CD4-positive, alpha-beta memory T cell (primary cell): ENCODE measurements around the gene CEP131. TPM values are rescaled to one million over a fixed set of nuclear protein-coding genes. Genes with fewer than 3 reads are reported as not detected.

Experiments
- CTCF ChIA-PET: fragments of 350-600 bp; sonication (Branson Sonifier 250); formaldehyde crosslinking; loops from one replicate; lab custom pipeline; 2021; ENCODE audit warnings: inconsistent platforms; ENCODE audit not compliant: partially characterized antibody; lab: Charles Lee
- POLR2A ChIA-PET: fragments of 350-600 bp; sonication (Branson Sonifier 250); formaldehyde crosslinking; loops from one replicate; lab custom pipeline; 2021; ENCODE audit not compliant: partially characterized antibody; lab: Charles Lee
- DNase-seq, 5 donors: peaks; one replicate each; pipeline versions ENCODE4 v3.0.0 to v3.0.0-alpha.2; 2020 to 2022; ENCODE audit warnings: mixed read lengths in 1 of 5
- H3K27ac ChIP-seq: one replicate; pipeline ENCODE4 v1.7.0; 2013; ENCODE audit warnings: low read depth, low read length
- H3K27me3 ChIP-seq: 2 replicates; pipeline ENCODE4 v1.7.0; 2013; ENCODE audit warnings: mild to moderate bottlenecking, low read length, moderate library complexity; ENCODE audit not compliant: insufficient read depth
- H3K36me3 ChIP-seq: 2 replicates; pipeline ENCODE4 v1.7.0; 2013; ENCODE audit warnings: mild to moderate bottlenecking, low read length, moderate library complexity; ENCODE audit not compliant: insufficient read depth
- H3K4me1 ChIP-seq: 2 replicates; pipeline ENCODE4 v1.7.0; 2013; ENCODE audit warnings: mild to moderate bottlenecking, low read length, moderate library complexity; ENCODE audit not compliant: insufficient read depth
- H3K4me3 ChIP-seq, 2 donors: one replicate each; pipeline ENCODE4 v1.7.0; 2013; ENCODE audit warnings: low read length in 2 of 2, mild to moderate bottlenecking in 1 of 2
- H3K9me3 ChIP-seq, 2 donors: one replicate each; pipeline ENCODE4 v1.7.0; 2013; ENCODE audit warnings: low read length in 2 of 2, control low read depth in 1 of 2; ENCODE audit not compliant: control insufficient read depth in 1 of 2
- H3K27ac Mint-ChIP-seq, 7 donors: one replicate each; pipeline ENCODE4 v1.8.0; 2020 to 2021; ENCODE audit warnings: mixed read lengths in 7 of 7, mild to moderate bottlenecking in 6 of 7, inconsistent platforms in 3 of 7, moderate library complexity in 3 of 7
- H3K27me3 Mint-ChIP-seq, 2 donors: one replicate each; pipeline ENCODE4 v1.8.0; 2020 to 2021; ENCODE audit warnings: mixed read lengths in 2 of 2
- H3K36me3 Mint-ChIP-seq, 2 donors: one replicate each; pipeline ENCODE4 v1.8.0; 2020 to 2021; ENCODE audit warnings: mixed read lengths in 2 of 2, inconsistent platforms in 1 of 2, mild to moderate bottlenecking in 1 of 2
- H3K4me1 Mint-ChIP-seq, 4 donors: one replicate each; pipeline ENCODE4 v1.8.0; 2020 to 2021; ENCODE audit warnings: mixed read lengths in 4 of 4, mild to moderate bottlenecking in 1 of 4
- H3K4me3 Mint-ChIP-seq, 8 donors: one replicate each; pipeline ENCODE4 v1.8.0; 2020 to 2021; ENCODE audit warnings: mixed read lengths in 8 of 8, mild to moderate bottlenecking in 7 of 8, moderate library complexity in 6 of 8, inconsistent platforms in 3 of 8
- H3K9me3 Mint-ChIP-seq, 8 donors: one replicate each; pipeline ENCODE4 v1.8.0; 2020 to 2021; ENCODE audit warnings: mixed read lengths in 8 of 8, mild to moderate bottlenecking in 5 of 8, inconsistent platforms in 3 of 8, moderate library complexity in 1 of 8
- intact Hi-C: fragments of 100-400 bp; cut with micrococcal nuclease; formaldehyde crosslinking; loops from one replicate; pipeline ENCODE4 v1.15.1; 2023
- polyA plus RNA-seq, 2 donors: library from polyadenylated mRNA; unstranded; fragments of 300-500 nt; fragmentation: Illumina TruSeq; gene quantifications; one replicate each; pipeline ENCODE4 v1.2.3, GENCODE V29; 2021
- total RNA-seq, 2 experiments: library from RNA; stranded (reverse); gene quantifications; one replicate each; pipeline ENCODE4 v1.2.3, GENCODE V29; 2021

CEP131 gene
- total and polyA plus RNA-seq, 4 experiments from 2014 or later, result 1.7 to 10.5 (median 6.7) TPM

DNA sequence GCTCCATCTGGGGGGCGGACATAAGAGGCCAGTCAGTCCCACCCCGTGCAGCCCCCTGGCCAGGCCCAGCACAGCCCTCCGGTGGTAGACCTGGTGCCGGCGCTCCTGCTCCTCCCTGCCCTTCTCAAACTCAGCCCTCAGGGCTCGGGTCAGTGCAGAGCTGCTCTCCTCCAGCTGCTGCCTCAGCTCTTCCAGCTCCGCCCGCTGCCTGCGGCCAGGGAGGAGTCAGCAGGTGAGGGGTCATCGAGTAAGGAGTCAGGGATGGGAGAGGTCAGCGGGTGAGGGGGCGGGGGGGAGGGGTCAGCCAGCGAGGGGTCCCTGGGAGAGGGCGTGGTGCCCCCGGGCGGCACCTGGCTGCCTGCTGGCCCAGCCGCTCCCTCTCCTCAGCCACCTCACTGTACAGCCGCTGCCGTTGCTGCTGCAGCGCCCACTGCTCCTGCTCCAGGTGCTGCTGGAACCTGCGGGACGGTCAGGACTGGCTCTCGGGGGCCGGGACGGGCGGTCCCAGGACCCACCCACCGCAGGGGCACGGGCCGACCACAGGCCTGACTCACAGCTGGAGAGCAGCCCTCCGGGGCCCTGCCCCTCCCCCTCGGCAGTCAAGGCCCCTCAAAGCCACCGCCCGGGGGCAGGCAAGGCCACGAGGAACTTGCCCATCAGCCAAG, 30.2 kb downstream of the CEP131 start:
- intact Hi-C loops, result no loop called here
- Histone ChIP-seq H3K4me3 (no peak overlapping the region), H3K27me3 (no peaks in the 10 kb centered on the region), H3K36me3 (no peaks in the 10 kb centered on the region), H3K4me1 (no peaks in the 10 kb centered on the region), H3K27ac (no peak overlapping the region), H3K9me3 (no peaks in the 10 kb centered on the region)
- DNase-seq, result no peak
- Mint-ChIP-seq H3K36me3 (peaks cover 0 to 1% of the 10 kb centered on the region in 2 donors), H3K4me3 (no peak overlapping the region), H3K27ac (no peak overlapping the region), H3K27me3 (no peaks in the 10 kb centered on the region), H3K4me1 (no peaks in the 10 kb centered on the region), H3K9me3 (no peaks in the 10 kb centered on the region)
- POLR2A ChIA-PET, result interaction anchor here (0.8 kb wide), 1 partner anchor 47 kb away, joined by 3 read pairs; no protein-coding TSS in a partner anchor
- CTCF ChIA-PET, result no interaction called here

DNA sequence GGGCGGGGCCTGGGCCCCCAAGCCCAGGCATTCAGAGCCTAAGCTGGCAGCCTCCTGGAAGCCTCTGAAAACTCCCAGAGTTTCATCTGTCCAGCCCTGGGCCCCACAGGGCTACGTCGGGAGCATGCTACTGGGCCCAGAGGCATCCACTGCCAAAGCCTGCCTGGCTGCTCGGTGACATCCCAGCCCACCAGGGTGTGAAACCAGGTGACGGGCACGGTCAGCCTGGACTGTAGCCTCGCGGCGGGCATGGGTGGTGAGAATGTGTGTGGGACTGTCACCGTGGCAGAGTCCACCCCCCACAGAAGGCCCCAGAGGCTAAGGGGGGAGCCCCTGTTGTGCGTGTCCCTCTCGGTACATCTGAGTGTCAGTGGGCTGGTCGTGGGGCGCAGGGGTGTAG, 31.1 kb downstream of the CEP131 start:
- no peaks in the 10 kb centered on the region for H3K4me1 Mint-ChIP-seq
- intact Hi-C loops, result no loop called here
- no peak for DNase-seq
- CTCF ChIA-PET, result no interaction called here
- no peaks in the 10 kb centered on the region for H3K9me3 ChIP-seq
- POLR2A ChIA-PET, result interaction anchor here (0.8 kb wide), 1 partner anchor 46 kb away, joined by 3 read pairs; no protein-coding TSS in a partner anchor
- H3K27me3 Mint-ChIP-seq, result no peaks in the 10 kb centered on the region
- no peak overlapping the region for H3K27ac Mint-ChIP-seq
- H3K36me3 ChIP-seq, result no peaks in the 10 kb centered on the region
- peaks cover 0 to 1% of the 10 kb centered on the region in 2 donors for H3K36me3 Mint-ChIP-seq
- no peak overlapping the region for H3K4me3 Mint-ChIP-seq
- H3K4me3 ChIP-seq, result no peak overlapping the region
- H3K27ac ChIP-seq, result no peak overlapping the region
- no peaks in the 10 kb centered on the region for H3K4me1 ChIP-seq
- H3K9me3 Mint-ChIP-seq, result no peaks in the 10 kb centered on the region
- no peaks in the 10 kb centered on the region for H3K27me3 ChIP-seq

DNA sequence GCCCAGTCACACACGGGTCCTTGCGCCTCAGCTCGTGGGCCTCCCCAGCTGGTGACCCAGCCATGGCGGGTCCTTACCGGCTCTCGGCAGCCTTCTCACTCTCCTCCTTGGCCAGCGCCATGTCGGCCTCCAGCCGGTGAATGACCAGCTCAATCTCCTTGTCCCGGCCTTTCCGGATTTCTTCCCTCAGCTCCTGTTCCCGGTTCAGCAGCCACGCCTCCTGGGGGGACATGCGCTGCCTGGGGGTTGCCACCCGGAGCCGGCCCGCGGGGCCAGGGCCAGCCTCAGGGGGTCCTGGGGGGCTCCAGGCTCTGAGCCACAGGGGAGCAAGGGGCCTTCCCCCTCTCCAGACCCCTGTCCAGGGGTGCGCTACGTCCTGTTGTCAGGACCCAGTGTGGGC, 31.6 kb downstream of the CEP131 start:
- Mint-ChIP-seq H3K36me3 (peaks cover 0 to 1% of the 10 kb centered on the region in 2 donors), H3K9me3 (no peaks in the 10 kb centered on the region), H3K4me3 (no peak overlapping the region), H3K4me1 (no peaks in the 10 kb centered on the region), H3K27me3 (no peaks in the 10 kb centered on the region), H3K27ac (no peak overlapping the region)
- Histone ChIP-seq H3K9me3 (no peaks in the 10 kb centered on the region), H3K4me3 (no peak overlapping the region), H3K36me3 (no peaks in the 10 kb centered on the region), H3K27ac (no peak overlapping the region), H3K27me3 (no peaks in the 10 kb centered on the region), H3K4me1 (no peaks in the 10 kb centered on the region)
- CTCF ChIA-PET, result no interaction called here
- intact Hi-C loops, result no loop called here
- DNase-seq, result no peak
- POLR2A ChIA-PET, result interaction anchor here (1.1 kb wide), 1 partner anchor 48 kb away, joined by 3 read pairs; the partner anchor contains the start of genes NDUFAF8 and TEPSIN

- H3K4me1 ChIP-seq, result no peaks in the 10 kb centered on the region
- H3K36me3 Mint-ChIP-seq, result peaks cover 0 to 1% of the 10 kb centered on the region in 2 donors
- no peak for DNase-seq
- intact Hi-C loops, result no loop called here
- H3K27me3 ChIP-seq, result no peaks in the 10 kb centered on the region
- no peak overlapping the region for H3K4me3 ChIP-seq
- ChIA-PET CTCF (no interaction called here), POLR2A (interaction anchor here (1.1 kb wide), 1 partner anchor 48 kb away, joined by 3 read pairs; the partner anchor contains the start of genes NDUFAF8 and TEPSIN)
- no peaks in the 10 kb centered on the region for H3K27me3 Mint-ChIP-seq
- H3K4me3 Mint-ChIP-seq, result no peak overlapping the region
- H3K9me3 ChIP-seq, result no peaks in the 10 kb centered on the region
- no peak overlapping the region for H3K27ac Mint-ChIP-seq
- no peak overlapping the region for H3K27ac ChIP-seq
- H3K36me3 ChIP-seq, result no peaks in the 10 kb centered on the region
- no peaks in the 10 kb centered on the region for H3K4me1 Mint-ChIP-seq
- H3K9me3 Mint-ChIP-seq, result no peaks in the 10 kb centered on the region
Measured at GRCh38 chr17:81190591-81190990, 32.2 kb downstream of the CEP131 start.

GRCh38 chr17:81189670-81190530, 32.9 kb downstream of the CEP131 start:
- Mint-ChIP-seq H3K36me3 (peaks cover 0 to 1% of the 10 kb centered on the region in 2 donors), H3K27me3 (no peaks in the 10 kb centered on the region), H3K27ac (no peak overlapping the region), H3K4me3 (no peak overlapping the region), H3K4me1 (no peaks in the 10 kb centered on the region), H3K9me3 (no peaks in the 10 kb centered on the region)
- intact Hi-C loops, result no loop called here
- no peak overlapping the region for H3K27ac ChIP-seq
- H3K36me3 ChIP-seq, result no peaks in the 10 kb centered on the region
- POLR2A ChIA-PET, result interaction anchor here (1.1 kb wide), 1 partner anchor 49 kb away, joined by 3 read pairs; the partner anchor contains the start of genes NDUFAF8 and TEPSIN
- DNase-seq, result no peak
- H3K27me3 ChIP-seq, result no peaks in the 10 kb centered on the region
- CTCF ChIA-PET, result no interaction called here
- no peak overlapping the region for H3K4me3 ChIP-seq
- H3K9me3 ChIP-seq, result no peaks in the 10 kb centered on the region
- H3K4me1 ChIP-seq, result no peaks in the 10 kb centered on the region

- no peak overlapping the region for H3K4me3 Mint-ChIP-seq
Measured at GRCh38 chr17:81189016-81189415, 33.7 kb downstream of the CEP131 start.

GRCh38 chr17:81188491-81188840, 34.3 kb downstream of the CEP131 start:
- no peak for DNase-seq
- Mint-ChIP-seq H3K4me3 (no peak overlapping the region), H3K9me3 (no peaks in the 10 kb centered on the region), H3K4me1 (no peaks in the 10 kb centered on the region), H3K36me3 (peaks cover 0 to 1% of the 10 kb centered on the region in 2 donors), H3K27me3 (peaks cover 0 to 3% of the 10 kb centered on the region in 2 donors), H3K27ac (no peak overlapping the region)
- no peaks in the 10 kb centered on the region for H3K27me3 ChIP-seq
- H3K4me3 ChIP-seq, result no peak overlapping the region
- H3K36me3 ChIP-seq, result no peaks in the 10 kb centered on the region
- no peaks in the 10 kb centered on the region for H3K4me1 ChIP-seq
- ChIA-PET POLR2A (no interaction called here), CTCF (no interaction called here)
- intact Hi-C loops, result no loop called here
- H3K27ac ChIP-seq, result no peak overlapping the region
- no peaks in the 10 kb centered on the region for H3K9me3 ChIP-seq

More at GRCh38 chr17:81189016-81189415, 33.7 kb downstream of the CEP131 start:
- H3K9me3 ChIP-seq, result no peaks in the 10 kb centered on the region
- Mint-ChIP-seq H3K9me3 (no peaks in the 10 kb centered on the region), H3K27ac (no peak overlapping the region), H3K4me1 (no peaks in the 10 kb centered on the region), H3K36me3 (peaks cover 0 to 1% of the 10 kb centered on the region in 2 donors), H3K27me3 (peaks cover 0 to 3% of the 10 kb centered on the region in 2 donors)
- intact Hi-C loops, result no loop called here
- ChIA-PET POLR2A (no interaction called here), CTCF (no interaction called here)
- no peaks in the 10 kb centered on the region for H3K36me3 ChIP-seq
- no peaks in the 10 kb centered on the region for H3K4me1 ChIP-seq
- no peak overlapping the region for H3K4me3 ChIP-seq
- no peak overlapping the region for H3K27ac ChIP-seq
- H3K27me3 ChIP-seq, result no peaks in the 10 kb centered on the region
- no peak for DNase-seq
